ENCODE measurements around the gene WRAP53. TPM values are rescaled to one million over a fixed set of nuclear protein-coding genes. Genes with fewer than 3 reads are reported as not detected.

WRAP53 gene
- total RNA-seq, 2 donors from 2014 or later: 6.0 to 22.6 TPM

DNA sequence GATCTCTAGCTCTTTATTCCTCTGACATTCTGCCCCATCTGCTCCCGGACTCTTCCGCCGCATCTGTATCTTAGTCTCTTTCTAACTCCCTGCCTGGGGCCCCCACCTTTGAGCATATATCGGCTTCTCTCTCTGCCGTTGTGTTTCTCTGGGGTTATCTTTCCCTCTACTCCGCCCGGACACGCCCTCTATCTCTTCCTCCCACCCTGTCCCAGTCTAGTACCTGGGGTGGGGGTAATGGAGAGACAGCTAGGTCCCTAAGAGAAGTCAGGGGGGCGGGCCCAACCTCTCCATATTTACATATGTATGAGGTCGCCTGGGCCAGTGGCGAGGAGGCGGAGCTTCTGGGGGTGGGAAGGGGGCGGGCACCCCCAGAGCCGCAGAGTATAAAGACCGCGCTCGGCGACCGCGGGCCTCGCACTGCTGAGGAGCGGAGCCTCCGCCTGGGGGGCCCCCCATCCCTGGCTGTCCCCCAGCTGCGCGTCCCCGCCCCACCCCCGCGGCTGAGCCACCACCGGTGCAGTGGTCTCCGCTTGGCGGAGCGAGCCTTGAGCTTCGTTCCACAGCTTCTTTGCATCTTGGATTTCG is 37.7 kb upstream of the WRAP53 start, which contains the start of gene ATP1B2:
Gene ATP1B2, plus strand, starts transcription at position 418 of the 588 bp plus-strand sequence. CDS start 593 bp downstream, outside the sequence.
- intact Hi-C loops (cut with DNase I): no loop called here
- DNase-seq: peak; percentile 70
- H3K9ac ChIP-seq (ENCODE audit: low read depth in 2 of 2, low read length in 2 of 2): peak within 1 kb of the TSS in 1 of 2 donors; percentile 18
- H3K4me1 ChIP-seq: no peaks in the 10 kb centered on the region
- peak within 1 kb of the TSS; percentile 39 for H3K4me3 ChIP-seq
- H3K9me3 ChIP-seq: no peaks in the 10 kb centered on the region
- TF ChIP-seq, protein P1, sequence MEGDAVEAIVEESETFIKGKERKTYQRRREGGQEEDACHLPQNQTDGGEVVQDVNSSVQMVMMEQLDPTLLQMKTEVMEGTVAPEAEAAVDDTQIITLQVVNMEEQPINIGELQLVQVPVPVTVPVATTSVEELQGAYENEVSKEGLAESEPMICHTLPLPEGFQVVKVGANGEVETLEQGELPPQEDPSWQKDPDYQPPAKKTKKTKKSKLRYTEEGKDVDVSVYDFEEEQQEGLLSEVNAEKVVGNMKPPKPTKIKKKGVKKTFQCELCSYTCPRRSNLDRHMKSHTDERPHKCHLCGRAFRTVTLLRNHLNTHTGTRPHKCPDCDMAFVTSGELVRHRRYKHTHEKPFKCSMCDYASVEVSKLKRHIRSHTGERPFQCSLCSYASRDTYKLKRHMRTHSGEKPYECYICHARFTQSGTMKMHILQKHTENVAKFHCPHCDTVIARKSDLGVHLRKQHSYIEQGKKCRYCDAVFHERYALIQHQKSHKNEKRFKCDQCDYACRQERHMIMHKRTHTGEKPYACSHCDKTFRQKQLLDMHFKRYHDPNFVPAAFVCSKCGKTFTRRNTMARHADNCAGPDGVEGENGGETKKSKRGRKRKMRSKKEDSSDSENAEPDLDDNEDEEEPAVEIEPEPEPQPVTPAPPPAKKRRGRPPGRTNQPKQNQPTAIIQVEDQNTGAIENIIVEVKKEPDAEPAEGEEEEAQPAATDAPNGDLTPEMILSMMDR (IDR thresholded peaks at IDR 0.05): no peak
- no peaks in the 10 kb centered on the region for H3K36me3 ChIP-seq
- peaks cover 21% of the 10 kb centered on the region for H3K27me3 ChIP-seq
- H3K27ac ChIP-seq: no peak within 1 kb of the TSS

DNA sequence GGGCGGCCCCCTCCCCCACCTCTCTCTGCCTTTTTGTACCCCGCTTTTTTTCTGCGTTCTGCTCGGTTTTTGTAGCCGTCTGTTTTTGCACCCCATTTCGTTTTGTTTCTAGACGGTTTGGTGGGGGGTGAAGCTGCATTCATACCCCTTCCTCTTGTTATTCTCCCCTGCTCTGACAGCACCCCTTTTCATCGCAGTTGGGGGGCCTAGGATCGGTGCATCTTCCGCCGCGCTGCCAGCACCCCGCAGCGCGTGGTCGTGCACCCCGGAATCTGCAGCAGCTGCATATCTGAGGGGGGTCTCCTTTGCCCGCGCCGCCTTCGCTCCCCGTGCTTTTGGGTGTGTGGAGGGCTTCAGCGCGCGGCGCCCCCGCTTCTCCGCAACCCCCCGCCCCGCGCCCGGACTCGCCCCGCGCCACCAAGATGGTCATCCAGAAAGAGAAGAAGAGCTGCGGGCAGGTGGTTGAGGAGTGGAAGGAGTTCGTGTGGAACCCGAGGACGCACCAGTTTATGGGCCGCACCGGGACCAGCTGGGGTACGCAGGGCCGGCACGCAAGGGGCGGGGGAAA is 37.1 kb upstream of the WRAP53 start:
- peak overlapping the region; percentile 39 for H3K4me3 ChIP-seq
- H3K9ac ChIP-seq (ENCODE audit: low read depth in 2 of 2, low read length in 2 of 2): peak overlapping the region in 1 of 2 donors; percentile 18
- no peak overlapping the region for H3K27ac ChIP-seq
- intact Hi-C loops (cut with DNase I): no loop called here
- no peak for DNase-seq
- H3K4me1 ChIP-seq: no peaks in the 10 kb centered on the region
- no peaks in the 10 kb centered on the region for H3K36me3 ChIP-seq
- TF ChIP-seq, protein P1 (IDR thresholded peaks at IDR 0.05): no peak
- peaks cover 21% of the 10 kb centered on the region for H3K27me3 ChIP-seq
- no peaks in the 10 kb centered on the region for H3K9me3 ChIP-seq

DNA sequence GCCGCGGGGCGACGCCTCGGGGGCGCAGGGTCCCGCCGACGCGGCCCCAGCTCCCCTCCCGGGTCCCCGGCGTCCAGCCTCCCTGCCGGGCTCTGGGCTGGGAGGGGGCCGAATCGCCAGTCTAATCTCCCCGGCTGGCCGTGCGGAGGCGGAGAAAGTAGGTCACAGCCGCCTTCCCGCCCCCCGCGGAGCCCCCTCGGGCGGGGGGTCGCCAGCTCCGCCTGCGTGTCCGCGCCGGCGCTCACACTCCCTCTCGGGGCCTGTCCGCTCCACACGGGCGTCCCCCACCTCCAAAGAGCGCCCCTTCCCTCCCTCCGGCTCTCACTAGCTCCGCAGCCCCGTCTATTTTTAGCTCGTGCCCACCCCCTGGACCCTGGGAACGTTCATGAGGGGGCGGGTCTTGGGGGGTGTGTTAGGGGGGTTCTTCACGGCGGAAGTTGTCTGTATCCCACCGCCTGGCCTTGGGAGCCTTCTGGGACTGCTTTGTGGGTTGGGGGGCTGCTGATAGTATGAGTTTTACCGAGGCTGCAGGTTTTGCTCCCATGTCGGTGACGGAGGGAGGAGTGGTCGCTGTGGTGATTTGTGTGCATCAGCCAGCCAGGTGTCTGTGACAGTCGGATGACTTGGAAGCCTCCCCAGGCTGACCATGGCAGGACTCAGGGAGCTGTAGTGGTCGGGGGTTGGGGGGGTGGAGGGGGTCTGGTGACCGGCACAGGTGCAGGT is 36.5 kb upstream of the WRAP53 start:
- Histone ChIP-seq H3K36me3 (no peaks in the 10 kb centered on the region), H3K9ac (ENCODE audit: low read depth in 2 of 2, low read length in 2 of 2) (peak overlapping the region in 1 of 2 donors; percentile 18), H3K9me3 (no peaks in the 10 kb centered on the region), H3K27me3 (peaks cover 21% of the 10 kb centered on the region), H3K4me1 (no peaks in the 10 kb centered on the region), H3K4me3 (peak overlapping the region; percentile 39), H3K27ac (no peak overlapping the region)
- intact Hi-C loops (cut with DNase I): no loop called here
- TF ChIP-seq, protein P1 (IDR thresholded peaks at IDR 0.05): no peak
- no peak for DNase-seq

DNA sequence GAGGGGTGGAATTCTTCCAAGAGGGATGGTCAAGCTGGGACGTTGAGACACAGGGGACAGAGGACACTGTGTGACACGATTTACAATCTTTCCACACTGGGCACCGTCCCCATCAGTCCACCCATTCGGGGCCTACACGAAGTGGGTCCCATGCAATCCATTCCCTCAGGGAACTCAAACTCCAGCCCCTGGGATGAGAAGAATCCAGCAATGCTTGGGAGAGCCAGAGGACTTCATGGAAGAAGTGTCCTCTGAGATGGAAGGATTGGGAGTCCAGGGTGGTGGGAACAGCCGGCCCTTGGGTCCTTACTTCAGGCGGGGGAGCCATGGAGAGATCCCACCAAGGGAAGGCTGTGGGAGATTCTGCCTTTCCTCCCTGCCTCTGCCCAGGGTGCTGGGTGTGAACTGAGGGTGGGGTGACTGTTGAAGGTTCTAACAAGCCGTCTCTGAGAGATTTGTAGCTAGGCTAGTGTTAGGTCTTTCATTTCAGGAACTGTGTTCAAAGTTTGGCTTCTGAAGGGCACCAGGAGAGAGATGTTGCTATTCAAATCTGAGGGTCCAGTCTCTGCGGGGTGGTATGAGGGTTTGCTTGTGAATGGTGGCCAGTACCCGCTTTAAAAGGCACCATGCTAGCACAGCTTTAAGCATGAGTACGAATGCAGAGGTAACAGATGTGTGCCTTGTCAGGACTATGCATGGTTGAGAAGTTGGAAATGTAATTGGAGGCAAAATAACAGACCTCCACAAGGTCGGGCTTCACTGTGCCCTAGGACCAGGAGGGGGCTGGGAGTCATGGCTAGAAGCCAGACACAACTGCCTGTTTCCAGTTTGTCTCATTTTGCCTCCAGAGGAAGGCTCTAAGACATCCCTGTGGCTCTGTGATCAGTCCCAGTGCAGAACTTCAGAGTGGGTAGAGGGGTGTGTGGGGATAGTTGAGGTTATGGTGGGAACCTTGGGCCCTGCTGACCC is 35.6 kb upstream of the WRAP53 start:
- Histone ChIP-seq H3K9me3 (no peaks in the 10 kb centered on the region), H3K4me1 (no peaks in the 10 kb centered on the region), H3K4me3 (no peak overlapping the region), H3K27ac (no peak overlapping the region), H3K9ac (ENCODE audit: low read depth in 2 of 2, low read length in 2 of 2) (no peak overlapping the region), H3K36me3 (no peaks in the 10 kb centered on the region), H3K27me3 (peaks cover 21% of the 10 kb centered on the region)
- TF ChIP-seq, protein P1 (IDR thresholded peaks at IDR 0.05): no peak
- DNase-seq: no peak
- intact Hi-C loops (cut with DNase I): no loop called here

All from colonic mucosa (tissue), 4 donors.